Measurements from ENCODE around the gene ZG16B.
A peak's percentile ranks its signal among the peaks of the same experiment; 100 is the strongest.

The ZG16B gene

GRCh38 chr16:2867987-2868789, 38.1 kb downstream of the ZG16B start (continued):
- TF ChIP-seq SP7 (tag by site-specific recombination; IDR thresholded peaks at IDR 0.05) = peak; percentile 85
- TF ChIP-seq ZNF214 (tag by site-specific recombination; IDR thresholded peaks at IDR 0.05; ENCODE audit: borderline replicate concordance) = no peak
- TF ChIP-seq MEIS1 (CRISPR knock-in tag; IDR thresholded peaks at IDR 0.05; ENCODE audit: borderline replicate concordance) = no peak
- peak; percentile 94 for TF ChIP-seq ZNF335 (tag by site-specific recombination; conservative IDR thresholded peaks at IDR 0.05)
- no peak for TF ChIP-seq ZNF221 (tag by site-specific recombination; IDR thresholded peaks at IDR 0.05; ENCODE audit: borderline replicate concordance)
- TF ChIP-seq, protein P1, sequence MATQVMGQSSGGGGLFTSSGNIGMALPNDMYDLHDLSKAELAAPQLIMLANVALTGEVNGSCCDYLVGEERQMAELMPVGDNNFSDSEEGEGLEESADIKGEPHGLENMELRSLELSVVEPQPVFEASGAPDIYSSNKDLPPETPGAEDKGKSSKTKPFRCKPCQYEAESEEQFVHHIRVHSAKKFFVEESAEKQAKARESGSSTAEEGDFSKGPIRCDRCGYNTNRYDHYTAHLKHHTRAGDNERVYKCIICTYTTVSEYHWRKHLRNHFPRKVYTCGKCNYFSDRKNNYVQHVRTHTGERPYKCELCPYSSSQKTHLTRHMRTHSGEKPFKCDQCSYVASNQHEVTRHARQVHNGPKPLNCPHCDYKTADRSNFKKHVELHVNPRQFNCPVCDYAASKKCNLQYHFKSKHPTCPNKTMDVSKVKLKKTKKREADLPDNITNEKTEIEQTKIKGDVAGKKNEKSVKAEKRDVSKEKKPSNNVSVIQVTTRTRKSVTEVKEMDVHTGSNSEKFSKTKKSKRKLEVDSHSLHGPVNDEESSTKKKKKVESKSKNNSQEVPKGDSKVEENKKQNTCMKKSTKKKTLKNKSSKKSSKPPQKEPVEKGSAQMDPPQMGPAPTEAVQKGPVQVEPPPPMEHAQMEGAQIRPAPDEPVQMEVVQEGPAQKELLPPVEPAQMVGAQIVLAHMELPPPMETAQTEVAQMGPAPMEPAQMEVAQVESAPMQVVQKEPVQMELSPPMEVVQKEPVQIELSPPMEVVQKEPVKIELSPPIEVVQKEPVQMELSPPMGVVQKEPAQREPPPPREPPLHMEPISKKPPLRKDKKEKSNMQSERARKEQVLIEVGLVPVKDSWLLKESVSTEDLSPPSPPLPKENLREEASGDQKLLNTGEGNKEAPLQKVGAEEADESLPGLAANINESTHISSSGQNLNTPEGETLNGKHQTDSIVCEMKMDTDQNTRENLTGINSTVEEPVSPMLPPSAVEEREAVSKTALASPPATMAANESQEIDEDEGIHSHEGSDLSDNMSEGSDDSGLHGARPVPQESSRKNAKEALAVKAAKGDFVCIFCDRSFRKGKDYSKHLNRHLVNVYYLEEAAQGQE (tag by site-specific recombination; IDR thresholded peaks at IDR 0.05) = peak; percentile 66
- no peak for TF ChIP-seq ZNF423 (tag by site-specific recombination; IDR thresholded peaks at IDR 0.05)
- TF ChIP-seq BCL11A (tag by site-specific recombination; IDR thresholded peaks at IDR 0.05; ENCODE audit: low read depth) = peak; percentile 66; the same call in 1 of the 2 replicates
- TF ChIP-seq EGR2 (tag by site-specific recombination; IDR thresholded peaks at IDR 0.05; ENCODE audit: low read depth) = peak; percentile 72; the same call in 1 of the 2 replicates
- TF ChIP-seq BCL11B (tag by site-specific recombination; IDR thresholded peaks at IDR 0.05; ENCODE audit: low read depth) = peak; percentile 90
- peak; percentile 90 for TF ChIP-seq GLIS2 (tag by site-specific recombination; IDR thresholded peaks at IDR 0.05)
- peak; percentile 65 for TF ChIP-seq SP3 (tag by site-specific recombination; IDR thresholded peaks at IDR 0.05)
- TF ChIP-seq IKZF3 (tag by site-specific recombination; IDR thresholded peaks at IDR 0.05) = peak; percentile 63
- no peak for TF ChIP-seq ZNF132 (tag by site-specific recombination; IDR thresholded peaks at IDR 0.05; ENCODE audit: borderline replicate concordance)
- TF ChIP-seq ZNF350 (tag by site-specific recombination; IDR thresholded peaks at IDR 0.05) = no peak
- TF ChIP-seq REPIN1 (tag by site-specific recombination; IDR thresholded peaks at IDR 0.05; ENCODE audit: low read depth) = no peak; the same call in 1 of the 2 replicates
- peak; percentile 74 for TF ChIP-seq ZNF610 (tag by site-specific recombination; IDR thresholded peaks at IDR 0.05; ENCODE audit: borderline replicate concordance)
- TF ChIP-seq, protein P2, sequence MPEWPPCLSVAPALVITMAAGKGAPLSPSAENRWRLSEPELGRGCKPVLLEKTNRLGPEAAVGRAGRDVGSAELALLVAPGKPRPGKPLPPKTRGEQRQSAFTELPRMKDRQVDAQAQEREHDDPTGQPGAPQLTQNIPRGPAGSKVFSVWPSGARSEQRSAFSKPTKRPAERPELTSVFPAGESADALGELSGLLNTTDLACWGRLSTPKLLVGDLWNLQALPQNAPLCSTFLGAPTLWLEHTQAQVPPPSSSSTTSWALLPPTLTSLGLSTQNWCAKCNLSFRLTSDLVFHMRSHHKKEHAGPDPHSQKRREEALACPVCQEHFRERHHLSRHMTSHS (tag by site-specific recombination; IDR thresholded peaks at IDR 0.05) = no peak
- TF ChIP-seq ZNF658 (tag by site-specific recombination; IDR thresholded peaks at IDR 0.05) = no peak
- TF ChIP-seq, protein P3, sequence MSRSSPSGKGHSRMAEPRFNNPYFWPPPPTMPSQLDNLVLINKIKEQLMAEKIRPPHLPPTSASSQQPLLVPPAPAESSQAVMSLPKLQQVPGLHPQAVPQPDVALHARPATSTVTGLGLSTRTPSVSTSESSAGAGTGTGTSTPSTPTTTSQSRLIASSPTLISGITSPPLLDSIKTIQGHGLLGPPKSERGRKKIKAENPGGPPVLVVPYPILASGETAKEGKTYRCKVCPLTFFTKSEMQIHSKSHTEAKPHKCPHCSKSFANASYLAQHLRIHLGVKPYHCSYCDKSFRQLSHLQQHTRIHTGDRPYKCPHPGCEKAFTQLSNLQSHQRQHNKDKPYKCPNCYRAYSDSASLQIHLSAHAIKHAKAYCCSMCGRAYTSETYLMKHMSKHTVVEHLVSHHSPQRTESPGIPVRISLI (tag by site-specific recombination; IDR thresholded peaks at IDR 0.05) = no peak
- TF ChIP-seq PRDM6 (tag by site-specific recombination; IDR thresholded peaks at IDR 0.05) = 0 out of 2 replicates have a peak, but pooled peaks have one; percentile 10
- TF ChIP-seq ZNF248 (tag by site-specific recombination; IDR thresholded peaks at IDR 0.05) = no peak
- TF ChIP-seq SCRT1 (tag by site-specific recombination; IDR thresholded peaks at IDR 0.05; ENCODE audit: borderline replicate concordance) = no peak
- no peak for TF ChIP-seq ZSCAN23 (tag by site-specific recombination; IDR thresholded peaks at IDR 0.05)
- TF ChIP-seq, protein P4, sequence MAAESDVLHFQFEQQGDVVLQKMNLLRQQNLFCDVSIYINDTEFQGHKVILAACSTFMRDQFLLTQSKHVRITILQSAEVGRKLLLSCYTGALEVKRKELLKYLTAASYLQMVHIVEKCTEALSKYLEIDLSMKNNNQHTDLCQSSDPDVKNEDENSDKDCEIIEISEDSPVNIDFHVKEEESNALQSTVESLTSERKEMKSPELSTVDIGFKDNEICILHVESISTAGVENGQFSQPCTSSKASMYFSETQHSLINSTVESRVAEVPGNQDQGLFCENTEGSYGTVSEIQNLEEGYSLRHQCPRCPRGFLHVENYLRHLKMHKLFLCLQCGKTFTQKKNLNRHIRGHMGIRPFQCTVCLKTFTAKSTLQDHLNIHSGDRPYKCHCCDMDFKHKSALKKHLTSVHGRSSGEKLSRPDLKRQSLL (tag by site-specific recombination; IDR thresholded peaks at IDR 0.05) = no peak
- TF ChIP-seq ZBTB21 (tag by site-specific recombination; IDR thresholded peaks at IDR 0.05) = 0 out of 2 replicates have a peak, but pooled peaks have one; percentile 74
- peak; percentile 90 for TF ChIP-seq ZSCAN30 (tag by site-specific recombination; IDR thresholded peaks at IDR 0.05)
- TF ChIP-seq, protein P5, sequence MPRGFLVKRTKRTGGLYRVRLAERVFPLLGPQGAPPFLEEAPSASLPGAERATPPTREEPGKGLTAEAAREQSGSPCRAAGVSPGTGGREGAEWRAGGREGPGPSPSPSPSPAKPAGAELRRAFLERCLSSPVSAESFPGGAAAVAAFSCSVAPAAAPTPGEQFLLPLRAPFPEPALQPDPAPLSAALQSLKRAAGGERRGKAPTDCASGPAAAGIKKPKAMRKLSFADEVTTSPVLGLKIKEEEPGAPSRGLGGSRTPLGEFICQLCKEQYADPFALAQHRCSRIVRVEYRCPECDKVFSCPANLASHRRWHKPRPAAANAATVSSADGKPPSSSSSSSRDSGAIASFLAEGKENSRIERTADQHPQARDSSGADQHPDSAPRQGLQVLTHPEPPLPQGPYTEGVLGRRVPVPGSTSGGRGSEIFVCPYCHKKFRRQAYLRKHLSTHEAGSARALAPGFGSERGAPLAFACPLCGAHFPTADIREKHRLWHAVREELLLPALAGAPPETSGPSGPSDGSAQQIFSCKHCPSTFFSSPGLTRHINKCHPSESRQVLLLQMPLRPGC (tag by site-specific recombination; IDR thresholded peaks at IDR 0.05) = 0 out of 2 replicates have a peak, but pooled peaks have one; percentile 17
- no peak for TF ChIP-seq ZNF830 (tag by site-specific recombination; IDR thresholded peaks at IDR 0.05; ENCODE audit: low read depth)
- TF ChIP-seq GLI4 (tag by site-specific recombination; IDR thresholded peaks at IDR 0.05) = no peak
